Globus pallidus (tissue), 1 donor: ENCODE measurements around the gene TEX11.

Experiments used
- DNase-seq: peaks from one replicate; pipeline ENCODE4 v3.0.0-alpha.2; 2015; ENCODE audit warnings: low spot score

The TEX11 gene

GRCh38 chrX:70496491-70496890 lies 412.0 kb downstream of the TEX11 start:
- DNase-seq: no peak

GRCh38 chrX:70494441-70494840 lies 414.1 kb downstream of the TEX11 start:
- no peak for DNase-seq

GRCh38 chrX:70488856-70489255 lies 419.7 kb downstream of the TEX11 start:
- DNase-seq: no peak

- no peak for DNase-seq
These were observed 423.0 kb downstream of the TEX11 start for GRCh38 chrX:70485466-70485865.

GRCh38 chrX:70482300-70482699 lies 426.2 kb downstream of the TEX11 start:
- no peak for DNase-seq

- DNase-seq: no peak
These were observed 426.8 kb downstream of the TEX11 start for GRCh38 chrX:70481471-70482270.

GRCh38 chrX:70480660-70481018 lies 427.9 kb downstream of the TEX11 start:
- no peak for DNase-seq

- DNase-seq: no peak
These were observed 428.4 kb downstream of the TEX11 start for GRCh38 chrX:70479922-70480659.

- DNase-seq: no peak
These were observed 429.1 kb downstream of the TEX11 start for GRCh38 chrX:70479247-70479921.
